Transverse colon (tissue), 4 donors: ENCODE measurements around the gene SLC36A3. TPM values are rescaled to one million over a fixed set of nuclear protein-coding genes. Genes with fewer than 3 reads are reported as not detected.

Source experiments
- DNase-seq: peaks from one replicate; pipeline ENCODE4 v3.0.0-alpha.2; 2019
- H3K27ac ChIP-seq, 4 donors: fragments of 200-600 bp; sonication (generic); 2 replicates each; pipeline ENCODE4 v1.5.1; 2016 to 2018; ENCODE audit warnings: inconsistent platforms in 4 of 4
- H3K27me3 ChIP-seq: fragments of 200-600 bp; sonication (generic); 2 replicates; pipeline ENCODE4 v1.5.1; 2017; ENCODE audit warnings: inconsistent platforms
- H3K36me3 ChIP-seq, 4 donors: fragments of 200-600 bp; sonication (generic); 2 replicates each; pipeline ENCODE4 v1.5.1; 2017 to 2019; ENCODE audit warnings: inconsistent platforms in 4 of 4
- H3K4me1 ChIP-seq, 4 donors: fragments of 200-600 bp; sonication (generic); 2 replicates each; pipeline ENCODE4 v1.5.1; 2017 to 2020; ENCODE audit warnings: inconsistent platforms in 4 of 4
- H3K4me3 ChIP-seq, 4 donors: fragments of 200-600 bp; sonication (generic); 1 replicate in 1 of 4; 2 replicates in 3 of 4; pipeline versions ENCODE4 v1.5.1 to v1.6.1; 2017 to 2019; ENCODE audit warnings: inconsistent platforms in 4 of 4
- H3K9me3 ChIP-seq, 2 donors: fragments of 200-600 bp; sonication (generic); 2 replicates each; pipeline ENCODE4 v1.5.1; 2017 to 2019; ENCODE audit warnings: inconsistent platforms in 2 of 2
- CTCF ChIP-seq, 5 experiments: fragments of 200-600 bp in 3 of 5; fragments of 450-650 bp in 2 of 5; sonication (generic) in 3 of 5; IDR thresholded peaks; 1 replicate in 2 of 5; 2 replicates in 3 of 5; pipeline ENCODE4 v1.5.1; 2016 to 2017; ENCODE audit warnings: antibody characterized with exemption in 5 of 5, inconsistent platforms in 3 of 5, mild to moderate bottlenecking in 2 of 5, moderate library complexity in 1 of 5
- EP300 ChIP-seq: sonication (generic); formaldehyde crosslinking; IDR thresholded peaks from one replicate; pipeline ENCODE4 v1.6.1; 2017; ENCODE audit warnings: antibody characterized with exemption, low read depth
- POLR2A ChIP-seq: fragments of 450-650 bp; IDR thresholded peaks from one replicate; pipeline ENCODE4 v1.6.1; 2016; ENCODE audit warnings: antibody characterized with exemption, mild to moderate bottlenecking, moderate library complexity
- POLR2AphosphoS5 ChIP-seq, 3 donors: sonication (generic); formaldehyde crosslinking; IDR thresholded peaks; one replicate each; pipeline ENCODE4 v1.6.1; 2016; ENCODE audit warnings: antibody characterized with exemption in 3 of 3
- WGBS, 2 donors: methylation state at CpG; one replicate each; pipeline ENCODE4 v1.1.5; 2018; ENCODE audit warnings: low coverage in 1 of 2; 5-methylcytosine and 5-hydroxymethylcytosine counted together
- in situ Hi-C, 4 donors: fragments of 200-750 bp; cut with MboI; loops; one replicate each; pipeline versions ENCODE4 v1.15.0 to v1.15.1; 2017; ENCODE audit warnings: low sequenced_read_pairs in 3 of 4, low pct_ligation_motif_present in 1 of 4, low pct_unique_long_range_greater_than_20kb in 1 of 4
- intact Hi-C: fragments of 100-400 bp; cut with DNase I; formaldehyde crosslinking; loops from one replicate; pipeline ENCODE4 v1.15.1; 2023; ENCODE audit warnings: low total_unique reads
- total RNA-seq, 4 donors: library from RNA; depleted of rRNA; stranded (reverse); fragments of >200 nt; gene quantifications; one replicate each; pipeline ENCODE4 v1.1.0, GENCODE V29; 2016

SLC36A3 gene
- total RNA-seq, 4 donors from 2014 or later: not detected

- Histone ChIP-seq H3K27me3 (no peaks in the 10 kb centered on the region), H3K36me3 (no peaks in the 10 kb centered on the region), H3K4me3 (no peak overlapping the region), H3K9me3 (no peaks in the 10 kb centered on the region), H3K27ac (no peak overlapping the region), H3K4me1 (peaks cover 0 to 10% (median 3%) of the 10 kb centered on the region in 4 donors)
- in situ Hi-C loops (no loop called here), intact Hi-C loops (no loop called here)
- WGBS, 2 donors: 69 to 83% methylated on average over 2 of the region's 2 CpGs
- TF ChIP-seq CTCF (IDR thresholded peaks at IDR 0.05) (no peak), POLR2A (no peak), POLR2AphosphoS5 (IDR thresholded peaks at IDR 0.05) (no peak)
- no peak for DNase-seq
These were observed 74.6 kb downstream of the SLC36A3 start for GRCh38 chr5:151228986-151229385.

GRCh38 chr5:151227918-151228447 is 75.6 kb downstream of the SLC36A3 start:
- TF ChIP-seq CTCF (IDR thresholded peaks at IDR 0.05) (no peak), EP300 (no peak), POLR2AphosphoS5 (IDR thresholded peaks at IDR 0.05) (no peak), POLR2A (no peak)
- in situ Hi-C loops (no loop called here), intact Hi-C loops (no loop called here)
- DNase-seq: no peak
- no peaks in the 10 kb centered on the region for H3K36me3 ChIP-seq
- H3K4me1 ChIP-seq: peaks cover 0 to 11% (median 3%) of the 10 kb centered on the region in 4 donors
- 57 to 83% methylated on average over 2 to 6 of the region's 6 CpGs for WGBS, 2 donors
- no peaks in the 10 kb centered on the region for H3K27me3 ChIP-seq
- H3K27ac ChIP-seq: no peak overlapping the region
- no peaks in the 10 kb centered on the region for H3K9me3 ChIP-seq
- H3K4me3 ChIP-seq: no peak overlapping the region

Other genes starting within 250 kb of the SLC36A3 start
- gene TNIP1, start 222.7 kb downstream of the SLC36A3 start, total RNA-seq: 100 to 1,000 TPM in 3 of 4 donors, 10 to 100 TPM in 1; 63.9 to 296 (median 223) TPM
- gene ANXA6, start 146.0 kb downstream of the SLC36A3 start, total RNA-seq: 10 to 100 TPM; 19.1 to 79.0 (median 55.3) TPM
- gene CCDC69, start 79.7 kb downstream of the SLC36A3 start, total RNA-seq: 10 to 100 TPM; 37.7 to 89.2 (median 62.1) TPM
- gene GM2A, start 50.6 kb downstream of the SLC36A3 start, total RNA-seq: 10 to 100 TPM in 2 of 4 donors, 1 to 10 TPM in 2; 5.6 to 19.5 (median 11.2) TPM
- not detected for gene SLC36A2, start 43.8 kb upstream of the SLC36A3 start, total RNA-seq
- 10 to 100 TPM; 35.2 to 91.3 (median 69.8) TPM for gene SLC36A1, start 143.8 kb upstream of the SLC36A3 start, total RNA-seq